Chondrocyte (in vitro differentiated cells): Measurements from ENCODE around the gene PPP1CB. TPM values are rescaled to one million over a fixed set of nuclear protein-coding genes. Genes with fewer than 3 reads are reported as not detected.

Experiments used
- DNase-seq: peaks from one replicate; pipeline ENCODE4 v3.0.0; 2021; ENCODE audit warnings: mixed read lengths, low spot score
- H3K27ac Mint-ChIP-seq: one replicate; pipeline ENCODE4 v1.8.0; 2021; ENCODE audit warnings: mild to moderate bottlenecking, moderate library complexity, mixed read lengths; ENCODE audit not compliant: unreplicated experiment
- H3K27me3 Mint-ChIP-seq: 2 replicates; pipeline ENCODE4 v1.8.0; 2021; ENCODE audit warnings: low read depth, mixed read lengths
- H3K36me3 Mint-ChIP-seq: 2 replicates; pipeline ENCODE4 v1.8.0; 2021; ENCODE audit warnings: low read depth, mixed read lengths
- H3K4me1 Mint-ChIP-seq: 2 replicates; pipeline ENCODE4 v1.8.0; 2021; ENCODE audit warnings: low read depth, mild to moderate bottlenecking, mixed read lengths
- H3K4me3 Mint-ChIP-seq: one replicate; pipeline ENCODE4 v1.8.0; 2021; ENCODE audit warnings: mild to moderate bottlenecking, moderate library complexity, mixed read lengths; ENCODE audit not compliant: unreplicated experiment
- H3K9me3 Mint-ChIP-seq: 2 replicates; pipeline ENCODE4 v1.8.0; 2021; ENCODE audit warnings: low read depth, mixed read lengths
- total RNA-seq: library from RNA; stranded (reverse); gene quantifications from 3 replicates; pipeline ENCODE4 v1.2.1, GENCODE V29; 2021
- TF ChIP-seq, protein P1 (sequence below): fragments of 200-600 bp; sonication (generic); IDR thresholded peaks from 2 replicates; pipeline ENCODE4 v1.5.0; 2021; ENCODE audit warnings: antibody characterized with exemption, mild to moderate bottlenecking, moderate library complexity

The PPP1CB gene
- total RNA-seq, 1 donor from 2014 or later = 447 TPM

DNA sequence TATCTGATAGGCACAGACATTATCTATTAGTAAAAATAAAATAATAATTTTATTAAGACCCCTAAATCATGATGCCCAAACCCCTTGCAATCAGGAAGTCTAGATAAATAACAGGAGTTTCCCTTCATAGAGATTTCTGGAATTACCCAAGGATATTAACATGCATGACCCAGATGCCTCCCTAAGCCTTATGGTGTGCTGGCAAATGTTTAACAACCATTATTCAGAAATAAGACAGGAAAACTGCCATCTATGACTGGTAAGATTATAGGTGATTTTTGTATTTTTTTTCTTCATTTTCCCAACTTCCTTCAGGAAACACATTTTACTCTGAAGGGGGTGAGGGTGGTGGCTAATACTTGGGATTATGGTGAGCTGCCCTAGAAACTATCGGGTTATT is 2.7 kb upstream of the PPP1CB start:
- peaks cover 53% of the 10 kb centered on the region for H3K4me1 Mint-ChIP-seq
- TF ChIP-seq, protein P1, sequence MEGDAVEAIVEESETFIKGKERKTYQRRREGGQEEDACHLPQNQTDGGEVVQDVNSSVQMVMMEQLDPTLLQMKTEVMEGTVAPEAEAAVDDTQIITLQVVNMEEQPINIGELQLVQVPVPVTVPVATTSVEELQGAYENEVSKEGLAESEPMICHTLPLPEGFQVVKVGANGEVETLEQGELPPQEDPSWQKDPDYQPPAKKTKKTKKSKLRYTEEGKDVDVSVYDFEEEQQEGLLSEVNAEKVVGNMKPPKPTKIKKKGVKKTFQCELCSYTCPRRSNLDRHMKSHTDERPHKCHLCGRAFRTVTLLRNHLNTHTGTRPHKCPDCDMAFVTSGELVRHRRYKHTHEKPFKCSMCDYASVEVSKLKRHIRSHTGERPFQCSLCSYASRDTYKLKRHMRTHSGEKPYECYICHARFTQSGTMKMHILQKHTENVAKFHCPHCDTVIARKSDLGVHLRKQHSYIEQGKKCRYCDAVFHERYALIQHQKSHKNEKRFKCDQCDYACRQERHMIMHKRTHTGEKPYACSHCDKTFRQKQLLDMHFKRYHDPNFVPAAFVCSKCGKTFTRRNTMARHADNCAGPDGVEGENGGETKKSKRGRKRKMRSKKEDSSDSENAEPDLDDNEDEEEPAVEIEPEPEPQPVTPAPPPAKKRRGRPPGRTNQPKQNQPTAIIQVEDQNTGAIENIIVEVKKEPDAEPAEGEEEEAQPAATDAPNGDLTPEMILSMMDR = no peak
- H3K27me3 Mint-ChIP-seq = no peaks in the 10 kb centered on the region
- no peak for DNase-seq
- peaks cover 10% of the 10 kb centered on the region for H3K36me3 Mint-ChIP-seq
- no peaks in the 10 kb centered on the region for H3K9me3 Mint-ChIP-seq
- no peak overlapping the region for H3K4me3 Mint-ChIP-seq
- H3K27ac Mint-ChIP-seq = no peak overlapping the region

DNA sequence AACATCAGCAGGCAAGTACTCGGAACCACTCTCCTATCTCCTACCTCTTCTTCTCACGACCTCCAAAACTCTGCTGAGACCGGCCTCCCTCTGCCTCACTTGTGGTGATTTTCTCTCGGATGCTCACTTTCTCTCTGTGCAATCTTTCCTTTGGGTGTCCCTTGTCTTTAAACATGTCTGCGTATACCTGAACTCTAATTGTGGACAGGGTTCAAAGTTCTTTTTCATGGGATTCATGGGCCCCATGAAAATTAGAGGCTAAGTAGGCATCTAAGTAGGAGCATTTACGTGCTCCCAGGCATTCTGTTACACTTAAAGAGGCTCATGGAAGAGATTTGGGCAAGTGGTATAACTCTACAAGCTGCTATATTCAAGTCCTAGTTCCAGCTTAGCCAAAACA is 2.1 kb upstream of the PPP1CB start:
- Mint-ChIP-seq H3K27ac (no peak overlapping the region), H3K36me3 (peaks cover 10% of the 10 kb centered on the region), H3K4me3 (no peak overlapping the region), H3K4me1 (peaks cover 56% of the 10 kb centered on the region), H3K27me3 (no peaks in the 10 kb centered on the region), H3K9me3 (no peaks in the 10 kb centered on the region)
- DNase-seq = no peak
- TF ChIP-seq, protein P1 = no peak

DNA sequence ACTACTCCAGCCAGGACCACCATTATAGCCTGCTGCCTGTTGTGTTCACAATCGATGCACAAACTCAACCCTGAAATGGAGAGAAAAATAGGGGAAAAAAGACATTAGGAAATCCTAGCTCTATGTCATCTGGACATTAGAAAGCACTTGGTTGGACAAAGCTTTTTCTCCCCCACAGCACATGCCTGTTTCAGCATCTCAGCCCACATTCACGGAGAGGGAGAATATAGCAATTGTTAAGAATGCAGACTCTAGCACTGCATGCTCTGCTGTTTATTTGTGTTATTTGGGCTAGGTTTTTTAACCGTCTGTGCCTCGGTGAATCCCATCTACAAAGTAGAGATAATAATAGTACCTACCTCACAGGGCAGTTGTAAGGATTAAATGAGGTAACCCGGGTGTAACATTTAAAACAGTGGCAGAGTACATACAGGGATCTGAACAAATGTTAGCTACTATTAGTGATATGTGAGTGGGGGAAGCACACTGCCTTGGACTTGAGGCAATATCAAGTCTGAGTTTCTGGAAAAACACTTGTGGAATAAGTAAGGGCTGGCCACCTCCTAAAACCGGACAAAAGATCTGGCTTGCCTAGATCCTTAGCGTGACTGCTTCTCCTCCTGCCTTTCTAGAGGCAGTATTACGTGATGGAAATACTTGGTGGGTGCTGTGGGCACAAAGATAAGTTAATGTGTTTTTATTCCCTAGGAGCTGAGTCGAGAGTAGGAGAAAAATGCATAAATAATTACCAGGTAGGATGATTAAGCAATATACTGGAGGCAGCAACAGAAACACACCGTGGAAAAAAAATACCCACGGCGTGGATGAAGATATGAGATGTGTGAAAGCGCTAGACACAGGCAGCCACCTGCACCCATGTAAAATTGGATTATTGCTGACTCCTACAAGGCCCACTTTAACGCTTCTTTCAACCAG is 1.0 kb upstream of the PPP1CB start:
- TF ChIP-seq, protein P1 = peak; percentile 41

DNA sequence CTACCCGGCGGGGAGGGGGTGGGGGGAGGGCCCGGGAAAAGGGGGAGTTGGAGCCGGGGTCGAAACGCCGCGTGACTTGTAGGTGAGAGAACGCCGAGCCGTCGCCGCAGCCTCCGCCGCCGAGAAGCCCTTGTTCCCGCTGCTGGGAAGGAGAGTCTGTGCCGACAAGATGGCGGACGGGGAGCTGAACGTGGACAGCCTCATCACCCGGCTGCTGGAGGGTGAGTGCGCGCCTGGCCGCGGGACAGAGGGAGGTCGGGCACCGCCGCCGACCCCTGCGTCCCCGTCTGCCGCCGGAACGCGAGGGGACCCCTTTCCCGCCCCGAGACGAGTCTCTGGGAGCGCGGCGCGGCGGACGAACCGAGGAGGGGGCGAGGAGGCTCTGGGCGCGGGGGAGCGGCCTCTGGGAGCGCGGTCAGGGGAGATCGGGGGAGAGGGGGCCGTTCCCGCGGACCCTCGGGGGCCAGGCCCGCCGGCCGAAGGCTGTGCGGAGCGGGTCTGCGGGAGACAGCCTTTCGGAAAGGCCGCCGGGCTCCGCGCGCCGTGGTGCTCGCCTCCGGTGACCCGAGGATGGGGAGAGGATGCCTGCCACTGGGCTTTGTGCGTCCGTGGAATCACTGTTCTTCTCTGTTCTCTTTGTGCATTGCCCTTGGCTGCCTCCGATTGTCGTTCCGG is 463 bp downstream of the PPP1CB start:
- H3K9me3 Mint-ChIP-seq = no peaks in the 10 kb centered on the region
- H3K27me3 Mint-ChIP-seq = no peaks in the 10 kb centered on the region
- DNase-seq = no peak
- peak overlapping the region; percentile 90 for H3K4me3 Mint-ChIP-seq
- TF ChIP-seq, protein P1 = no peak
- H3K36me3 Mint-ChIP-seq = peaks cover 10% of the 10 kb centered on the region
- peak overlapping the region; percentile 98 for H3K27ac Mint-ChIP-seq
- H3K4me1 Mint-ChIP-seq = peaks cover 58% of the 10 kb centered on the region

More for the DNA sequence above, 1.0 kb upstream of the PPP1CB start:
- Mint-ChIP-seq H3K36me3 (peaks cover 10% of the 10 kb centered on the region), H3K4me1 (peaks cover 58% of the 10 kb centered on the region), H3K9me3 (no peaks in the 10 kb centered on the region), H3K4me3 (peak overlapping the region; percentile 90), H3K27ac (peak overlapping the region; percentile 98), H3K27me3 (no peaks in the 10 kb centered on the region)
- no peak for DNase-seq

DNA sequence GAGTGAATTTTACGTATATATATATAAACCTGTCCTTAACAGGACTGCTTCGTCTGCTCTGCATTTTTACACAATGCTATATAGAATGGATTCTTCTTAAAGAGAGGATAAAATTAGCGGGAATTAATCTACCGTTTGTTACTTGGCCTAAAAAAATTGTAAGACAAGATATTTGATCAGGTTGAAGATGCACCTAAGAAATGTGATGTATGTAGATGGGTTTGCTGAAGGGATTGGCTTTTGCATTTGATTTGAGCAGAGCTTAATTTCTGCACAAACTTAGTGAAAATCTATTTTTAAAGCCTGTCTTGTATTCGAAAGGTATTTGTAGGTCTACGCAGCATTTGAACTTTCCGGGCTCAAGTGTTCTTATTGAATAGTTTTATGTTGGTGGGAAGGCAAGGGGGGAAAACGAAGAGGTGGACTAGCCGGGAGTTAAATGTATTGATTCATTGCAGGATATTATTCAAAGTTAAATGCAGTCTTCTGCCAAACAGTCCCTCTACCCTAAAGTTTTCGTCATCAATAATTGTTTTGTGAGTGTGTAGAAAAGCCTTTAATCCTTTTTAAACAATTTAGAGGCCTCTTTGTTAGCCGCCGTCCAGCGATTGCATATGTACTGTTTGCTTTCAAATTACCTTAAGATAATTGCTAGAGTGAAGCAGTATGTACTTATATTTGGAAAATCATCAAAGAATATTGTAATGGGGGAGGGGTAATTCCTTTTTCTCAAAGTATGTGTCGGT is 1.2 kb downstream of the PPP1CB start:
- peaks cover 59% of the 10 kb centered on the region for H3K4me1 Mint-ChIP-seq
- no peaks in the 10 kb centered on the region for H3K27me3 Mint-ChIP-seq
- H3K9me3 Mint-ChIP-seq = no peaks in the 10 kb centered on the region
- peak overlapping the region; percentile 98 for H3K27ac Mint-ChIP-seq
- no peak for DNase-seq
- TF ChIP-seq, protein P1 = no peak
- peak overlapping the region; percentile 90 for H3K4me3 Mint-ChIP-seq
- H3K36me3 Mint-ChIP-seq = peaks cover 10% of the 10 kb centered on the region
